Liver (tissue), 9 donors: ENCODE data around the gene PTPRD. TPM values are rescaled to one million over a fixed set of nuclear protein-coding genes. Genes with fewer than 3 reads are reported as not detected.

Experiments used
- DNase-seq: peaks from one replicate; pipeline ENCODE4 v3.0.0-alpha.2; 2017; ENCODE audit warnings: low spot score
- H3K27ac ChIP-seq, 2 donors: one replicate each; pipeline ENCODE4 v1.7.0; 2013; ENCODE audit warnings: inconsistent platforms in 2 of 2, low read length in 2 of 2, control low read depth in 1 of 2, low read depth in 1 of 2, mild to moderate bottlenecking in 1 of 2
- H3K27me3 ChIP-seq, 4 donors: one replicate each; pipeline versions ENCODE4 v1.6.1 to v1.7.0; 2013; ENCODE audit warnings: low read length in 3 of 4, inconsistent platforms in 1 of 4, mild to moderate bottlenecking in 1 of 4, moderate library complexity in 1 of 4; ENCODE audit not compliant: control insufficient read depth in 4 of 4, insufficient read depth in 4 of 4
- H3K36me3 ChIP-seq, 4 donors: one replicate each; pipeline versions ENCODE4 v1.6.1 to v1.7.0; 2013; ENCODE audit warnings: low read length in 3 of 4, mild to moderate bottlenecking in 3 of 4, low read depth in 1 of 4, moderate library complexity in 1 of 4; ENCODE audit not compliant: control insufficient read depth in 4 of 4, insufficient read depth in 3 of 4
- H3K4me1 ChIP-seq, 4 donors: one replicate each; pipeline versions ENCODE4 v1.6.1 to v1.7.0; 2013; ENCODE audit warnings: low read length in 3 of 4, mild to moderate bottlenecking in 3 of 4, moderate library complexity in 1 of 4; ENCODE audit not compliant: control insufficient read depth in 4 of 4, insufficient read depth in 4 of 4
- H3K4me3 ChIP-seq, 3 donors: one replicate each; pipeline versions ENCODE4 v1.6.1 to v1.7.0; 2013; ENCODE audit warnings: low read length in 3 of 3, control low read depth in 1 of 3, low read depth in 1 of 3, mild to moderate bottlenecking in 1 of 3
- H3K9ac ChIP-seq, 2 donors: one replicate each; pipeline ENCODE4 v1.7.0; 2013; ENCODE audit warnings: low read length in 2 of 2, mild to moderate bottlenecking in 2 of 2, moderate library complexity in 2 of 2, control low read depth in 1 of 2, low read depth in 1 of 2
- H3K9me3 ChIP-seq, 4 donors: one replicate each; pipeline versions ENCODE4 v1.6.1 to v1.7.0; 2013; ENCODE audit warnings: low read length in 3 of 4; ENCODE audit not compliant: control insufficient read depth in 4 of 4
- ATF3 ChIP-seq: IDR thresholded peaks from 2 replicates; pipeline ENCODE4 v1.6.1; 2016; ENCODE audit warnings: antibody characterized with exemption
- EGR1 ChIP-seq, 2 donors: IDR thresholded peaks; 2 replicates each; pipeline ENCODE4 v1.6.1; 2016 to 2018; ENCODE audit warnings: antibody characterized with exemption in 2 of 2, low read depth in 2 of 2
- FOXA1 ChIP-seq: IDR thresholded peaks from 2 replicates; pipeline ENCODE4 v1.6.1; 2016; ENCODE audit warnings: antibody characterized with exemption
- FOXA2 ChIP-seq: IDR thresholded peaks from 2 replicates; pipeline ENCODE4 v1.6.1; 2016; ENCODE audit warnings: antibody characterized with exemption
- HNF4A ChIP-seq, 2 donors: conservative IDR thresholded peaks; 2 replicates each; pipeline ENCODE4 v1.6.1; 2016; ENCODE audit warnings: antibody characterized with exemption in 2 of 2, mild to moderate bottlenecking in 2 of 2
- HNF4G ChIP-seq: IDR thresholded peaks from 2 replicates; pipeline ENCODE4 v1.6.1; 2016; ENCODE audit warnings: antibody characterized with exemption
- MAX ChIP-seq: IDR thresholded peaks from 2 replicates; pipeline ENCODE4 v1.6.1; 2016; ENCODE audit warnings: antibody characterized with exemption
- NR2F2 ChIP-seq: IDR thresholded peaks from 2 replicates; pipeline ENCODE4 v1.6.1; 2016; ENCODE audit warnings: antibody characterized with exemption
- RAD21 ChIP-seq, 2 donors: IDR thresholded peaks; 2 replicates each; pipeline ENCODE4 v1.6.1; 2016; ENCODE audit warnings: antibody characterized with exemption in 2 of 2, mild to moderate bottlenecking in 2 of 2
- REST ChIP-seq: IDR thresholded peaks from 2 replicates; pipeline ENCODE4 v1.6.1; 2016; ENCODE audit warnings: antibody characterized with exemption, mild to moderate bottlenecking
- SP1 ChIP-seq: IDR thresholded peaks from 2 replicates; pipeline ENCODE4 v1.6.1; 2018; ENCODE audit warnings: antibody characterized with exemption, mild to moderate bottlenecking
- TAF1 ChIP-seq: conservative IDR thresholded peaks from 2 replicates; pipeline ENCODE4 v1.6.1; 2016; ENCODE audit warnings: antibody characterized with exemption, mild to moderate bottlenecking
- YY1 ChIP-seq: IDR thresholded peaks from 2 replicates; pipeline ENCODE4 v1.6.1; 2016; ENCODE audit warnings: antibody characterized with exemption, mild to moderate bottlenecking
- ZBTB33 ChIP-seq: IDR thresholded peaks from 2 replicates; pipeline ENCODE4 v1.6.1; 2016; ENCODE audit warnings: antibody characterized with exemption
- WGBS: extraction: QIAGEN DNeasy Blood & Tissue Kit; methylation state at CpG from one replicate; pipeline ENCODE4 v1.1.7; 2013; 5-methylcytosine and 5-hydroxymethylcytosine counted together
- polyA plus RNA-seq, 2 donors: library from polyadenylated mRNA; stranded (reverse) in 1 of 2; unstranded in 1 of 2; fragments of 200-250 nt in 1 of 2; fragments of >200 nt in 1 of 2; fragmentation: Nextera tagmentation in 1 of 2; extraction: Ambion mirVana in 1 of 2; gene quantifications; one replicate each; pipeline versions ENCODE4 v1.2.1 to v1.2.3, GENCODE V29; 2013 to 2015
- total RNA-seq, 2 donors: library from RNA; depleted of rRNA; stranded (reverse); fragments of >200 nt; gene quantifications; one replicate each; pipeline ENCODE4 v1.2.3, GENCODE V29; 2014
- donor health status: healthy.
- donor health status: healthy.
- donor health status: healthy.
- donor health status: healthy.
- donor health status: healthy.

The PTPRD gene
- total and polyA plus RNA-seq, 4 donors: 0.78 to 34.2 (median 4.7) TPM

GRCh38 chr9:8473244-8474020 lies 2139.4 kb downstream of the PTPRD start:
- DNase-seq: no peak

More at GRCh38 chr9:8473244-8474020, 2139.4 kb downstream of the PTPRD start:
- no peak overlapping the region for H3K27ac ChIP-seq
- no peaks in the 10 kb centered on the region for H3K4me1 ChIP-seq
- no peak overlapping the region for H3K9ac ChIP-seq
- H3K36me3 ChIP-seq: no peaks in the 10 kb centered on the region
- H3K27me3 ChIP-seq: no peaks in the 10 kb centered on the region
- 96% methylated on average over 10 of the region's 10 CpGs for WGBS
- no peak overlapping the region for H3K4me3 ChIP-seq
- TF ChIP-seq FOXA2 (no peak), ZBTB33 (no peak), REST (no peak), HNF4G (no peak), HNF4A (conservative IDR thresholded peaks at IDR 0.05) (no peak), FOXA1 (no peak), TAF1 (no peak), NR2F2 (no peak), SP1 (no peak), RAD21 (IDR thresholded peaks at IDR 0.05) (no peak), ATF3 (no peak), YY1 (no peak), EGR1 (IDR thresholded peaks at IDR 0.05; ENCODE audit: low read depth in 2 of 2) (no peak), MAX (no peak)
- H3K9me3 ChIP-seq: no peaks in the 10 kb centered on the region
